Fibroblast of skin of scalp (primary cell): ENCODE measurements around the gene ZC3H12D.

Experiments
- DNase-seq: peaks from one replicate; pipeline ENCODE4 v3.0.0-alpha.2; 2013

The ZC3H12D gene

DNA sequence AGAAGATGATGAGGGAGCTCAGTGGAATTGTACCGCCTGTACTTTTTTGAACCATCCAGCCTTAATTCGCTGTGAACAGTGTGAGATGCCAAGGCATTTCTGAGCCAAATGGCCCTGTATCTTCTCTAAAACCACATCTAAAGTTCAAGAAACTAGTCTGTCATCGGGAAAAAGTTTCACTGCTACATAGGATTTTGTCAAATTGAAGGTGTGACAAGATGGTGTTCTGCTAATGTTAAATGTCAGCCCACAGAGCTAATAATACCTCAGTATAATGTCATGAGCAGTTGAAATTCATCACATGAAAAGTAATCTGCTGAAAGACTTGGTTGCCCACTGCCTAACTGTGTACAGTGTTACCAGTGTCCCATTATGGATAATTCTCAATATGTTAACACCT, 75.2 kb downstream of the ZC3H12D start:
- DNase-seq, result no peak

DNA sequence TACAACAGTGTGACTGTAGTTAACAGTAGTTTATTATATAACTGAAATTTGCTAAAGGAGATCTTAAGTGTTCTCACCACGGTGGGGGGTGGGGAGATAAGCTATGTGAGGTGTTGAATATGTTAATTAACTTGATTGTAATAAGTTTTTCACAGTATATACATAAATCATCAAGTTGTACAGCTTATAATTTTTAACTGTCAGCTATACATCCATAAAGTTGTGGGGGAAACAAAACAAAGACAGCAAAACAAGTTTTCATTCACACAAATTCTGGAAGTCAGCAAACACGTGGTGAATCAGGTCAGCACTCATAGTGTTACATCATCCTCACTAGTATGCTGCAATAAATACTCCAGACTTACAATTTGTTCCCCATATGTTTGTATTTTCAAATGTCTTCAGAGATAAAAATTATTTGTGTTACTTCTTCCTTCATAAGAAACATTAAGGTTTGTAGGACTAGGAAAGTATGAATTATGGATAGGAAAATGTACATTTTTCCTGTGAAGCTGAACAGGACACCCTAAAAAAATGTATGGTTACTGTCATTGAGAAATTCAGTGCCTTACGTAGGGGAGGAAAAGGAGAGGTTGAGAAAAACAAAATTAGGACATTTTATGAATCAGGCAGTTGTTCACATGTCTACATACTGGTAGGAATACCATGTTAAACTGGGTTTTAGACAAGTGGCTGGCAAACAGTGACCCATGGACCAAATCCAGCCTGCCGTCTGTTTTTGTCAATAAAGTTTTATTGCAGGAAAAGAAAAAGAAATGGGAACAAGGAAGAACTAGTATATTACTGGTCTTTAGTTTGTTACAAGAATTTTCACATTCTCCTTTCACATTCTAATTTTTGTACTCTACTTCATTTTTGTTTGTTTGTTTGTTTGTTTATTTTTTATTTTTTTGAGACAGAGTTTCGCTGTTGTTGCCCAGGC, 78.7 kb downstream of the ZC3H12D start:
- peak; percentile 38 for DNase-seq

DNA sequence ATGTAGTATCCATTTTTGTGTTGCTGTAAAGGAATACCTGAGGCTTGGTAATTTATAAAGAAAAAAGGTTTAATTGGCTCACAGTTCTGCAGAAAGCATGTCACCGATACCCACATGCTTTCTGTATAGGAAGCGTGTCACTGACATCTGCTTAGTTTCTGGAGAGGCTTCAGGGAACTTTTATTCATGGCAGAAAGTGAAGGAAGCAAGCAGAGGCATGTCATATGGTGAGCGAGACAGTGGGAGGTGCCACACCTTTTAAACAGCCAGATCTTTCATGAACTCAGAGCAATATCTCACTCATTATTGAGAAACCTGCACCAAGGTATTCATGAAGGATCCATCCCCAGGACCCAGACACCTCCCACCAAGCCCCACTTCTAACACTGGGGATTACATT, 81.3 kb downstream of the ZC3H12D start:
- no peak for DNase-seq

DNA sequence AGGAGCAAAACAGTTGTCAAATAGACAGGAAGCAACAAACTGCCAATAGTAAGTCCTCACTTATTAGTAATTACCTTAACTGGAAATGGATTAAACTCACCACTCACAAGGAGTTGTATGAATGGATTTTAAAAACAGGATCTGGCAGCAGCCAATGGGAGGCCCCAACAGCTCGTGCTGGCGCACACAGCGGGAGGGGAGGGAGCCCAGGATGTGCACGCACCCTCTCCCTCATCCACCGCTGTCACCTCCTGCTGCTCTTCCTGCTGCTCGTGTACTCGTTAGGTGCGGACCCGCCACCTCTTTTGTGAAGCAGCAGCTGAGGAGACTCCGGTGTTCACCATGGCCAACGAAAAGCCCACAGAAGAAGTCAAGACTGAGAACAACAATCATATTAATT, 84.8 kb downstream of the ZC3H12D start, which contains the start of gene SUMO4:
TSS of gene SUMO4 (plus strand) at position 213 of the 400 bp plus-strand sequence. CDS start at position 343, 130 bp downstream.
- DNase-seq, result no peak

DNA sequence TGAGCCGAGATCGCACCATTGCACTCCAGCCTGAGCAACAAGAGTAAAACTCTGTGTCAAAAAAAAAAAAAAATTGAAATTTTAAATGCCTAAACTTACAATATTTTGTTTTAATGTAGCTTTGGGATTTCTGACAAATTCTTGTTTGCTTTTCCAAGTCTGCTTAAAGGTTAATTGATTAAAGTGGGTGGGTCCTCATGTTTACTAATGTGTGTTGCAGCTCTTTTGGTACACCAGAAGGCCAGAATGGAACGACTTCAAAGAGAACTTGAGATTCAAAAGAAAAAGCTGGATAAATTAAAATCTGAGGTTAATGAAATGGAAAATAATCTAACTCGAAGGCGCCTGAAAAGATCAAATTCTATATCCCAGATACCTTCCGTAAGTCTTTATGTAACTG, 87.4 kb downstream of the ZC3H12D start:
- DNase-seq, result no peak
